CD14-positive monocyte (primary cell): ENCODE results near the gene MYBPHL. TPM values are rescaled to one million over a fixed set of nuclear protein-coding genes. Genes with fewer than 3 reads are reported as not detected.

Experiments used
- DNase-seq, 3 donors: peaks; one replicate each; pipeline ENCODE4 v3.0.0-alpha.2; 2011 to 2022
- H2AFZ ChIP-seq: 2 replicates; pipeline ENCODE4 v1.6.0; 2012; ENCODE audit warnings: mild to moderate bottlenecking, low read depth, low read length, inconsistent platforms; ENCODE audit not compliant: insufficient read depth, poor library complexity, severe bottlenecking
- H3K27ac ChIP-seq, 2 donors: 1 replicate in 1 of 2; 2 replicates in 1 of 2; pipeline ENCODE4 v1.5.1; 2012 to 2013; ENCODE audit warnings: low read length in 2 of 2, control low read depth in 1 of 2, inconsistent platforms in 1 of 2, low read depth in 1 of 2, mild to moderate bottlenecking in 1 of 2
- H3K27me3 ChIP-seq, 2 donors: one replicate each; pipeline versions ENCODE4 v1.6.0 to v1.6.1; 2011 to 2013; ENCODE audit warnings: low read length in 2 of 2; ENCODE audit not compliant: control insufficient read depth in 2 of 2, insufficient read depth in 2 of 2
- H3K36me3 ChIP-seq, 2 donors: replicated peaks in 1 of 2; 1 replicate in 1 of 2; 2 replicates in 1 of 2; pipeline versions ENCODE4 v1.5.1 to v1.6.1; 2012 to 2013; ENCODE audit warnings: low read length in 2 of 2, control low read depth in 1 of 2, inconsistent platforms in 1 of 2, mild to moderate bottlenecking in 1 of 2; ENCODE audit not compliant: insufficient read depth in 2 of 2, control insufficient read depth in 1 of 2
- H3K4me1 ChIP-seq, 2 donors: 1 replicate in 1 of 2; 2 replicates in 1 of 2; pipeline versions ENCODE4 v1.5.1 to v1.6.1; 2012 to 2013; ENCODE audit warnings: low read length in 2 of 2, control low read depth in 1 of 2, inconsistent platforms in 1 of 2, mild to moderate bottlenecking in 1 of 2, moderate library complexity in 1 of 2; ENCODE audit not compliant: insufficient read depth in 2 of 2, control insufficient read depth in 1 of 2
- H3K4me2 ChIP-seq: replicated peaks from 2 replicates; pipeline ENCODE3; 2012; ENCODE audit warnings: low read length, moderate library complexity, mild to moderate bottlenecking; ENCODE audit not compliant: poor library complexity, severe bottlenecking; ENCODE audit errors: extremely low read depth
- H3K4me3 ChIP-seq, 3 experiments: fragments of 200-600 bp in 1 of 3; sonication (generic) in 1 of 3; replicated peaks in 1 of 3; 1 replicate in 2 of 3; 2 replicates in 1 of 3; pipeline ENCODE4 v1.5.1; 2011 to 2013; ENCODE audit warnings: low read length in 3 of 3, mild to moderate bottlenecking in 3 of 3, control low read depth in 2 of 3, low read depth in 2 of 3, inconsistent platforms in 1 of 3, moderate library complexity in 1 of 3
- H3K79me2 ChIP-seq: 2 replicates; pipeline ENCODE4 v1.6.0; 2012; ENCODE audit warnings: mild to moderate bottlenecking, control low read depth, inconsistent platforms, low read length, moderate library complexity; ENCODE audit not compliant: insufficient read depth
- H3K9ac ChIP-seq: 2 replicates; pipeline ENCODE4 v1.6.0; 2017; ENCODE audit warnings: low read length, mild to moderate bottlenecking; ENCODE audit not compliant: insufficient read depth, poor library complexity, severe bottlenecking
- H3K9me3 ChIP-seq, 2 donors: replicated peaks in 1 of 2; 1 replicate in 1 of 2; 2 replicates in 1 of 2; pipeline versions ENCODE4 v1.5.1 to v1.6.1; 2012 to 2013; ENCODE audit warnings: low read length in 2 of 2, control low read depth in 1 of 2; ENCODE audit not compliant: control insufficient read depth in 1 of 2, insufficient read depth in 1 of 2
- H4K20me1 ChIP-seq: 2 replicates; pipeline ENCODE4 v1.6.0; 2012; ENCODE audit warnings: mild to moderate bottlenecking, low read length, control low read depth, moderate library complexity; ENCODE audit not compliant: insufficient read depth
- H3K27ac Mint-ChIP-seq, 7 donors: one replicate each; pipeline ENCODE4 v1.8.0; 2020; ENCODE audit warnings: mild to moderate bottlenecking in 7 of 7, mixed read lengths in 7 of 7, moderate library complexity in 6 of 7, inconsistent platforms in 2 of 7
- H3K27me3 Mint-ChIP-seq, 3 donors: one replicate each; pipeline ENCODE4 v1.8.0; 2021 to 2022; ENCODE audit warnings: low read depth in 3 of 3, mild to moderate bottlenecking in 3 of 3, mixed read lengths in 3 of 3, moderate library complexity in 3 of 3, inconsistent platforms in 1 of 3
- H3K36me3 Mint-ChIP-seq, 2 donors: one replicate each; pipeline ENCODE4 v1.8.0; 2020; ENCODE audit warnings: mixed read lengths in 2 of 2, inconsistent platforms in 1 of 2, mild to moderate bottlenecking in 1 of 2
- H3K4me1 Mint-ChIP-seq: one replicate; pipeline ENCODE4 v1.8.0; 2020; ENCODE audit warnings: mild to moderate bottlenecking, mixed read lengths
- H3K4me3 Mint-ChIP-seq, 2 donors: one replicate each; pipeline ENCODE4 v1.8.0; 2020; ENCODE audit warnings: mild to moderate bottlenecking in 2 of 2, mixed read lengths in 2 of 2, moderate library complexity in 1 of 2
- H3K9me3 Mint-ChIP-seq, 7 donors: one replicate each; pipeline ENCODE4 v1.8.0; 2020 to 2022; ENCODE audit warnings: mixed read lengths in 7 of 7, mild to moderate bottlenecking in 6 of 7, moderate library complexity in 6 of 7, inconsistent platforms in 2 of 7
- WGBS: methylation state at CpG from one replicate; pipeline ENCODE4 v1.1.5; 2013; ENCODE audit warnings: missing lambda C conversion rate; ENCODE audit not compliant: insufficient coverage; 5-methylcytosine and 5-hydroxymethylcytosine counted together
- intact Hi-C, 2 donors: fragments of 100-400 bp; cut with micrococcal nuclease; formaldehyde crosslinking; loops; one replicate each; pipeline versions ENCODE4 v1.15.0 to v1.15.1; 2023
- polyA plus RNA-seq, 3 donors: library from polyadenylated mRNA; depleted of rRNA in 1 of 3; unstranded in 2 of 3; stranded (reverse) in 1 of 3; fragments of 300-500 nt in 2 of 3; fragments of >200 nt in 1 of 3; fragmentation: Illumina TruSeq in 2 of 3; gene quantifications; 1 replicate in 2 of 3; 2 replicates in 1 of 3; pipeline ENCODE4 v1.2.3, GENCODE V29; 2012 to 2021
- TF ChIP-seq, protein P1 (sequence below): fragments of 200-600 bp; IDR thresholded peaks from one replicate; pipeline ENCODE4 v1.8.0; 2022; ENCODE audit warnings: antibody characterized with exemption, mild to moderate bottlenecking

The MYBPHL gene
- polyA plus RNA-seq, 3 donors, result 0.13 TPM; not detected in 2

DNA sequence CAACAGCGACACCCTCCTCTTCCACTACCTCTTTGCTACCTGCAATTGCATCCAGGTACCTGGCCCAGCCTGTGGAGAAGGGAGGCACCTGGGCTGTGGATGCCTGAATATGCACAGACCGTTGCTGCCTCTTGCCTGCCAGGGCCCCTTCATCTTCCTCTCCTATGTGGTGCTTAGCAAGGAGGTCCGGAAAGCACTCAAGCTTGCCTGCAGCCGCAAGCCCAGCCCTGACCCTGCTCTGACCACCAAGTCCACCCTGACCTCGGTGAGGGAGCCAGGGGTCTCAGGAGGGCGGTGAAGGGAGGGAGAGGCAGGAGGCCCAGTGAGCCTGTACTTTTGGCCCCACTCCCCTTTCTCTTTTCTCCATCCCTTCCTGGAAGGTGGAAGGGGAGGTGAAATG lies 35.4 kb downstream of the MYBPHL start:
- no peaks in the 10 kb centered on the region for H3K79me2 ChIP-seq
- H3K27me3 ChIP-seq, result no peaks in the 10 kb centered on the region
- no peak for DNase-seq
- Mint-ChIP-seq H3K9me3 (no peaks in the 10 kb centered on the region), H3K36me3 (peaks cover 0 to under 1% of the 10 kb centered on the region in 2 donors), H3K4me1 (peaks cover 20% of the 10 kb centered on the region), H3K27ac (no peak overlapping the region), H3K4me3 (no peak overlapping the region), H3K27me3 (peaks cover 6 to 10% (median 10%) of the 10 kb centered on the region in 3 donors)
- H3K9me3 ChIP-seq, result no peaks in the 10 kb centered on the region
- peaks cover 8 to 19% of the 10 kb centered on the region in 2 donors for H3K4me1 ChIP-seq
- H3K4me2 ChIP-seq, result no peak overlapping the region
- H2AFZ ChIP-seq, result no peak overlapping the region
- WGBS, result 100% methylated on average over 1 of the region's 6 CpGs
- H3K9ac ChIP-seq, result no peak overlapping the region
- intact Hi-C loops, result loop anchor here in 1 of 2 donors (10.0 kb wide), 1 partner anchor 263 kb away; the partner anchor contains the start of gene GPR61
- no peaks in the 10 kb centered on the region for H4K20me1 ChIP-seq
- H3K27ac ChIP-seq, result no peak overlapping the region
- TF ChIP-seq, protein P1, sequence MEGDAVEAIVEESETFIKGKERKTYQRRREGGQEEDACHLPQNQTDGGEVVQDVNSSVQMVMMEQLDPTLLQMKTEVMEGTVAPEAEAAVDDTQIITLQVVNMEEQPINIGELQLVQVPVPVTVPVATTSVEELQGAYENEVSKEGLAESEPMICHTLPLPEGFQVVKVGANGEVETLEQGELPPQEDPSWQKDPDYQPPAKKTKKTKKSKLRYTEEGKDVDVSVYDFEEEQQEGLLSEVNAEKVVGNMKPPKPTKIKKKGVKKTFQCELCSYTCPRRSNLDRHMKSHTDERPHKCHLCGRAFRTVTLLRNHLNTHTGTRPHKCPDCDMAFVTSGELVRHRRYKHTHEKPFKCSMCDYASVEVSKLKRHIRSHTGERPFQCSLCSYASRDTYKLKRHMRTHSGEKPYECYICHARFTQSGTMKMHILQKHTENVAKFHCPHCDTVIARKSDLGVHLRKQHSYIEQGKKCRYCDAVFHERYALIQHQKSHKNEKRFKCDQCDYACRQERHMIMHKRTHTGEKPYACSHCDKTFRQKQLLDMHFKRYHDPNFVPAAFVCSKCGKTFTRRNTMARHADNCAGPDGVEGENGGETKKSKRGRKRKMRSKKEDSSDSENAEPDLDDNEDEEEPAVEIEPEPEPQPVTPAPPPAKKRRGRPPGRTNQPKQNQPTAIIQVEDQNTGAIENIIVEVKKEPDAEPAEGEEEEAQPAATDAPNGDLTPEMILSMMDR, result no peak
- H3K4me3 ChIP-seq, result no peak overlapping the region
- H3K36me3 ChIP-seq, result no peaks in the 10 kb centered on the region

DNA sequence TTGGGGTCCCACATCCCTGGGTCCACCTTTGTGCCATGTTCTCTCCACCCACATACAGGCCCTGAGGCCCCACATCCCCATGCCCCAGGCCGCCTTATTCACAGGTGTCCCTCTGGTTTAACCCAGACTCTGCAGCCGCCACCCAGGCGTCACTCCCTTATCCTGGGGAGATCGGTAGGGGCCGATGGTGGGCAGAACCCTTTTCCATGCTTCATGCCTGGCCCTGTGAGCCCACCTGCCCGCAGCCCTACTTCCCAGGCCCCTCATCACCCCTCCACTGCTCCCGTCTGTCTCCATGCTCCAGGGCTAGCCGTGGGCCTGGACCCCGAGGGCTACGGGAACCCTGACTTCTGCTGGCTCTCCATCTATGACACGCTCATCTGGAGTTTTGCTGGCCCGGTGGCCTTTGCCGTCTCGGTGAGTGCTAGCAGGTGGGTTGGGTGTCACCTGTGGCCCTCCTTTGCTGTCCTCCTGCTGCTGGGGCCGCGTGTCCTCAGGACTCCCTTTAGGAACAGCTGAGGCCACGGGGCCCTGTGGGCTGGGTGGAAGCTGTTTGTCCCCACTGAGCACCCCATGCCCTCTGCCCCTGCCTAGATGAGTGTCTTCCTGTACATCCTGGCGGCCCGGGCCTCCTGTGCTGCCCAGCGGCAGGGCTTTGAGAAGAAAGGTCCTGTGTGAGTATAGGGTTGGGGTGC lies 36.0 kb downstream of the MYBPHL start:
- intact Hi-C loops, result loop anchor here in 1 of 2 donors (10.0 kb wide), 1 partner anchor 264 kb away; the partner anchor contains the start of gene GPR61
- H3K9ac ChIP-seq, result no peak overlapping the region
- Mint-ChIP-seq H3K4me3 (no peak overlapping the region), H3K36me3 (no peaks in the 10 kb centered on the region), H3K27me3 (peaks cover 6 to 10% (median 10%) of the 10 kb centered on the region in 3 donors), H3K4me1 (peaks cover 20% of the 10 kb centered on the region), H3K9me3 (peaks cover 0 to 3% (median 0%) of the 10 kb centered on the region in 7 donors), H3K27ac (no peak overlapping the region)
- H3K9me3 ChIP-seq, result no peaks in the 10 kb centered on the region
- H3K27ac ChIP-seq, result no peak overlapping the region
- no peaks in the 10 kb centered on the region for H3K36me3 ChIP-seq
- no peak overlapping the region for H2AFZ ChIP-seq
- no peaks in the 10 kb centered on the region for H3K27me3 ChIP-seq
- H3K4me2 ChIP-seq, result no peak overlapping the region
- 99% methylated on average over 17 of the region's 20 CpGs for WGBS
- TF ChIP-seq, protein P1, result no peak
- DNase-seq, result no peak
- no peaks in the 10 kb centered on the region for H3K79me2 ChIP-seq
- peaks cover 8 to 19% of the 10 kb centered on the region in 2 donors for H3K4me1 ChIP-seq
- H4K20me1 ChIP-seq, result no peaks in the 10 kb centered on the region
- no peak overlapping the region for H3K4me3 ChIP-seq
